ENCODE measurements around the gene PSMG2. TPM values are rescaled to one million over a fixed set of nuclear protein-coding genes. Genes with fewer than 3 reads are reported as not detected.

Gene PSMG2
- total RNA-seq, 1 donor from 2014 or later, result 82.2 TPM

DNA sequence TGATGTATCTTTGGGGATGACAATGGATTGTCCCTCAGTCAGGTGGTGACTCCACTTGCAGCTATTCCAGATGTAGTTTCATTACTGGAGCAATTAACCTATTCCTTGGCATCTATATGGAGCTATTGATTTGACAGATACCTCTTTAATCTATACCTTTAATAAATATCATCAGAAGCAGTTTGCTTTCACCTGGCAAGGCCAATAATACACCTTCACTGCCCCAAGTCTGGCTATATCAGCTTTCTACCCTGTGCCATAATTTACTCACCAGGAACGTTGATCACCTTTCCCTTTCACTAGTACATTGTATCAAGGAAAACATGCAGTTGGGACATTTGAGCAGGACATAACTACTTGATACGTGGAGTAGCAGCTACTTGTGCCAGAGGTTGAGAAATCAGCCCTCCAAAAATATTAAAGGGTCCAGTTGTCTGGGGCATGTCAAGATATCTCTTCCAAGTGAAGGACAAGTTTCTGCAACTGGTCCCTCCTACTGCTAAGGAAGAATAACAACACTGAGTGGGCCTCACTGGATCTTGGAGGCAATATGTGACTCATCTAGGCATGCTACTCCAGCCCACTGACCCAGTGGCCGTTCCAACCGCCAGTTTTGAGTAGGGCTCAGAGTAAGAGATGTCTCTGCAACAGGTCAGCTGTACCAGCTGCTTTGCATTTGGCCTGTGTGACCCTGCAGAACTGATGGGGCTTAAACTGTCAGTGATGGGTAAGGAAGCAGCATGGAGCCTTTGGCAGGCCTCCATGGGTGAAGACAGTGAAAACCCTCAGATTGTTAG lies 67.0 kb downstream of the PSMG2 start:
- no peak overlapping the region for H3K4me3 ChIP-seq (ENCODE audit: low read depth, low read length)
- peaks cover 2% of the 10 kb centered on the region for H3K27me3 ChIP-seq (ENCODE audit: control insufficient read depth, insufficient read depth, low read length)
- no peaks in the 10 kb centered on the region for H3K36me3 ChIP-seq (ENCODE audit: control insufficient read depth, insufficient read depth, low read length)
- no peak for TF ChIP-seq CTCF (IDR thresholded peaks at IDR 0.05; ENCODE audit: insufficient read depth, low read length, poor library complexity, severe bottlenecking)
- no peak for DNase-seq (ENCODE audit: low read depth)

- DNase-seq (ENCODE audit: low read depth), result no peak
- no peak for TF ChIP-seq CTCF (IDR thresholded peaks at IDR 0.05; ENCODE audit: insufficient read depth, low read length, poor library complexity, severe bottlenecking)
- Histone ChIP-seq H3K4me3 (ENCODE audit: low read depth, low read length) (no peak overlapping the region), H3K36me3 (ENCODE audit: control insufficient read depth, insufficient read depth, low read length) (no peaks in the 10 kb centered on the region), H3K27me3 (ENCODE audit: control insufficient read depth, insufficient read depth, low read length) (peaks cover 2% of the 10 kb centered on the region)
Observed at GRCh38 chr18:12770469-12771219, 67.8 kb downstream of the PSMG2 start.

DNA sequence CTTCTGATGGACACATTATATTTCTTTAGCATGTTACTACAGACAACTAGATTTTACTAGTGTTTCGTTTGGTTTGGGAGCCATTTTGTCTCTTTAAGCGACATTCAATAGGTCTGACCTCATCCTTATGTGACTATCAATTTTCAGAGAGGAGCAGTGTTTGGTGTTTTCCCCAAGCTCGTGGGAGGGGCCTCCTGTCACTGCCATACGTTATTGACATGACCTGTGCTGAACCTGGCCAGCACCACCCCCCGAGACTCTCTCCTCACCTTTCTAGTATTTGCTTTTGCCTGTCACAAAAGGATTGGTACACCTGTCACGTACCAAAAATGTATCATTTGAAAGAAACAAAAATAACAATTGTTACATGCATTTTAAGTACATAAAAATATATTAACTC lies 69.3 kb downstream of the PSMG2 start:
- Histone ChIP-seq H3K4me3 (ENCODE audit: low read depth, low read length) (no peak overlapping the region), H3K27me3 (ENCODE audit: control insufficient read depth, insufficient read depth, low read length) (no peaks in the 10 kb centered on the region), H3K36me3 (ENCODE audit: control insufficient read depth, insufficient read depth, low read length) (no peaks in the 10 kb centered on the region)
- no peak for TF ChIP-seq CTCF (IDR thresholded peaks at IDR 0.05; ENCODE audit: insufficient read depth, low read length, poor library complexity, severe bottlenecking)
- no peak for DNase-seq (ENCODE audit: low read depth)

DNA sequence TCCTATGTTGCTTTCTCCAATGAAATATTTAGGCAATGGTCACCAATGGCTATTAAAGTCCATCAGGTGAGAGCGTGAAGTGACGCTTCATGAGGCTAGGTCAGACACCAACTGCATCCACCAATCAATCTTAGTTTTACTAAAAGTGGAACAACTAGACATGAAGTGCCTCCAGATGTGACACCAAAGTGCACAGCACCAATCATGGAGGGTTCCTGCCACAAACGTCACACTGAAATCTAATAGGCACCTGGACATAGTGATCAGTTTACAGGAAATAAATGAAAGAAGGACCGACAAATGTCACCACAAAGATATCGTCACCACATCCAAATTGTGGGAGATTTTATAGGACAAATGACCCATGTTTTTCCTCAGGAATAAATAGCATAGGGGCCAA lies 70.5 kb downstream of the PSMG2 start:
- TF ChIP-seq CTCF (IDR thresholded peaks at IDR 0.05; ENCODE audit: insufficient read depth, low read length, poor library complexity, severe bottlenecking), result no peak
- no peaks in the 10 kb centered on the region for H3K36me3 ChIP-seq (ENCODE audit: control insufficient read depth, insufficient read depth, low read length)
- DNase-seq (ENCODE audit: low read depth), result no peak
- H3K4me3 ChIP-seq (ENCODE audit: low read depth, low read length), result no peak overlapping the region
- H3K27me3 ChIP-seq (ENCODE audit: control insufficient read depth, insufficient read depth, low read length), result no peaks in the 10 kb centered on the region

GRCh38 chr18:12774982-12775381 lies 72.1 kb downstream of the PSMG2 start:
- H3K36me3 ChIP-seq (ENCODE audit: control insufficient read depth, insufficient read depth, low read length), result no peaks in the 10 kb centered on the region
- H3K4me3 ChIP-seq (ENCODE audit: low read depth, low read length), result no peak overlapping the region
- no peak for DNase-seq (ENCODE audit: low read depth)
- no peak for TF ChIP-seq CTCF (IDR thresholded peaks at IDR 0.05; ENCODE audit: insufficient read depth, low read length, poor library complexity, severe bottlenecking)
- H3K27me3 ChIP-seq (ENCODE audit: control insufficient read depth, insufficient read depth, low read length), result no peaks in the 10 kb centered on the region

Other genes with a start within 250 kb of the PSMG2 start
- 49.2 and 52.4 TPM in 2 replicates for gene SPIRE1, start 44.9 kb upstream of the PSMG2 start, total RNA-seq
- 3.7 and 7.6 TPM in 2 replicates for gene CEP76, start 319 bp upstream of the PSMG2 start, total RNA-seq
- gene PTPN2, start 181.2 kb downstream of the PSMG2 start, total RNA-seq, result 28.2 and 38.5 TPM in 2 replicates
- 34.3 and 39.4 TPM in 2 replicates for gene SEH1L, start 245.0 kb downstream of the PSMG2 start, total RNA-seq

Measured in kidney epithelial cell (primary cell).